ENCODE measurements around the gene RYR2. TPM values are rescaled to one million over a fixed set of nuclear protein-coding genes. Genes with fewer than 3 reads are reported as not detected.

RYR2 gene
- total and polyA plus RNA-seq, 5 experiments from 2014 or later, result not detected

DNA sequence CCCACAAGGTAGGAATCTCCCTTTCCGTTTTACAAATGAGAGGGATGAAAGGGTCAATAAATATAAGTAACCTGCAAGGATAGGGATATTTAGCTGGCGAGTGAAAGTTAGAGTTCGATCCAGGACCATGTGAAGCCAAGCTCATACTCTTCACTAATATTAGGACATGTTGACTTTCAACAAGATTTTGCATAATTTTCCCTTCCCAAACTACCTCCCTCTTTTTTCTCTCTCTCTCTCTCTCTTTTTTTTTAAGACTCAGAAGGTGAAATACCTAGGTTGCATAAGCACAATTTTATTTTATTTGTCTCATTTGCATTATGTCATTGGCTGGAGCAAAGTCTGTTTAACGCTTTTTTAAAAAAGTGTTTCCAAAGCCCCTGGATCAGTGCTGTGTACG, 29.6 kb upstream of the RYR2 start:
- Mint-ChIP-seq H3K4me3 (no peak overlapping the region), H3K4me1 (no peaks in the 10 kb centered on the region), H3K27ac (no peak overlapping the region), H3K27me3 (peaks cover 0 to 18% (median 0%) of the 10 kb centered on the region in 5 donors), H3K9me3 (no peaks in the 10 kb centered on the region), H3K36me3 (no peaks in the 10 kb centered on the region)
- DNase-seq (no peak), ATAC-seq (no peak)
- POLR2A ChIA-PET, result no interaction called here

DNA sequence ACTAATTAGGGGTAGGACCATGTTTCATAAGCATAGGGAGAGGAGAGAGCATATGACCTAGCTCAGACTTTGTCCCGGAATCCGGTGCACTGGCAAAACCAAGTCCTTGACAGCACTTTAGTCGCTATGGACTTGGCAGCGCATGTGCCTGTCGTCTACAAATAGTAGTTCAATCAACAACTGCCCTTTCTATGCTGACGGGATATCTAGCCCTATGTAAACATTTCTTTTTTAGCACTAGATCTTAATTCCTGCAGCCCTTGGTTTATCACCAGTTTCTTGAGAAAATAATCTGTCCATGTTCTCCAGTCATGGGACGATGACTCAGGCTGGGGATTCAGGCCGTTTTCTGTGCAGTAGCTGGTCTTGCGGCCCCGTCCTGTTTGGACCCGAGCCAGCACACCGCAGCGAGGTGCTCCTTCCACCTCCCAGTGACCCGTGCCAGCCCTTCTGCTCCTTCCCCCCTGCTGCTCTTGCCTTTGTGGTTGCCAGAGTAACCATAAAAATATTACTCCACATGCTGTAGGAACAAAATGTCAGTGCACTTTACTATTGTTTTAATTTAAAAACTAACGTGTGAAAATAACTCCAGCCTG, 29.1 kb upstream of the RYR2 start:
- no peak for DNase-seq
- POLR2A ChIA-PET, result no interaction called here
- no peaks in the 10 kb centered on the region for H3K36me3 Mint-ChIP-seq
- no peak for ATAC-seq
- no peak overlapping the region for H3K4me3 Mint-ChIP-seq
- no peaks in the 10 kb centered on the region for H3K4me1 Mint-ChIP-seq
- H3K27me3 Mint-ChIP-seq, result peaks cover 0 to 20% (median under 1%) of the 10 kb centered on the region in 5 donors
- no peak overlapping the region for H3K27ac Mint-ChIP-seq
- no peaks in the 10 kb centered on the region for H3K9me3 Mint-ChIP-seq

DNA sequence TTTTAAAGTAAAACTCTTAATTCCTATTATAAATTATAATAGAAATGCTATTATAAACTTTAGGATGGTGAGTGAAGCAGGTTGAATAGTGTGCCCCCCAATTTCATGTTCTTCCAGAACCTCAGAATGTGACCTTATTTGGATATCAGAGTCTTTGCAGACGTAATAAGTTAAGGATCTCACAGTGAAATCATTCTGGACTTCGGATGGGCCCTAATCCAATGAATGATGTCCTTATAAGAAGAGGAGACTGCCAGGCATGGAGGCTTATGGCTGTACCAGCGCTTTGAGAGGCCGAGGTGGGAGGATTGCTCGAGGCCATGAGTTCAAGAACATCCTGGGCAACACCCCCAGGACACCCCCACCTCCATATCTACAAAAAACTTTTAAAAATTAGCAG, 28.4 kb upstream of the RYR2 start:
- peaks cover 0 to 14% (median 3%) of the 10 kb centered on the region in 5 donors for H3K27me3 Mint-ChIP-seq
- H3K36me3 Mint-ChIP-seq, result no peaks in the 10 kb centered on the region
- H3K27ac Mint-ChIP-seq, result no peak overlapping the region
- POLR2A ChIA-PET, result no interaction called here
- no peak for DNase-seq
- H3K4me1 Mint-ChIP-seq, result no peaks in the 10 kb centered on the region
- H3K4me3 Mint-ChIP-seq, result no peak overlapping the region
- ATAC-seq, result no peak
- no peaks in the 10 kb centered on the region for H3K9me3 Mint-ChIP-seq

DNA sequence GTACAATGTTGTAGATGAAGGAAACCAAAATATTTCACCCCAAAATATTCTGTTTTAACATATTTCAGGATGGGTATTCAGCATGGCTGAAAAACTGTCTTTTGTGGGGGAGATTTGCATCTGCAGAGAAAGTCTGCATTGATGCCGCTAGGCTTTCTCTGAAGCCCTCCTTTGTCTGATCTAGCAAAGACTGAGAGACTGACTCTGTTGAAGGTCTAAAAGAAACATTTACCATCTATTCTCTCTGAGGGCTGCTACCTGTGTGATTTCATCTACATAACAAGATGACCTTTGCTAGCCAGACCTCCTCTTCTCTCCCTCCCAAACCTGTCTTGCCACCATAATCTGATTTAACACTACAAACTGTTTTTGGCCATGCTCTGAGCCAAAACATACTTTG, 25.4 kb upstream of the RYR2 start:
- H3K9me3 Mint-ChIP-seq, result no peaks in the 10 kb centered on the region
- DNase-seq (no peak), ATAC-seq (no peak)
- H3K27me3 Mint-ChIP-seq, result peaks cover 0 to 10% (median 3%) of the 10 kb centered on the region in 5 donors
- POLR2A ChIA-PET, result no interaction called here
- H3K27ac Mint-ChIP-seq, result no peak overlapping the region
- H3K4me3 Mint-ChIP-seq, result no peak overlapping the region
- no peaks in the 10 kb centered on the region for H3K36me3 Mint-ChIP-seq
- H3K4me1 Mint-ChIP-seq, result no peaks in the 10 kb centered on the region

DNA sequence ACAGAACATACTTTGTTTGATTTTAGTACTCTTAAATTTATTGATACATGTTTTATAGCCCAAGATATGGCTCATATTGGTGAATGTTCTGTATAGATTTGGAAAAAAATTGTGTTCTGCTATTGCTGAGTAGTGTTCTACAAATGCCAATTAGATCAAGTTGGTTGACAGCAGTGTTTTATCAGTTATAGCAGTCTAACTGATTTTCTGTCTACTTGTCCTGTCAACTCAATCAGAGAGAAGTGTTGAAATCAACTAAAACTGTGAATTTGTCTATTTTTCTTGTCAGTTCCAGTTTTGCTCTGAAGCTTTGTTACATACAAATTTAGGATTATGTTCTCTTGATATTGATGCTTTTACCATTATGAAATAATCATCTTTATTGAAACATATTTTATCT, 23.1 kb upstream of the RYR2 start:
- POLR2A ChIA-PET, result no interaction called here
- Mint-ChIP-seq H3K27me3 (peaks cover 0 to 10% (median 3%) of the 10 kb centered on the region in 5 donors), H3K4me1 (no peaks in the 10 kb centered on the region), H3K9me3 (no peaks in the 10 kb centered on the region), H3K4me3 (no peak overlapping the region), H3K27ac (no peak overlapping the region), H3K36me3 (no peaks in the 10 kb centered on the region)
- no peak for DNase-seq
- ATAC-seq, result no peak

DNA sequence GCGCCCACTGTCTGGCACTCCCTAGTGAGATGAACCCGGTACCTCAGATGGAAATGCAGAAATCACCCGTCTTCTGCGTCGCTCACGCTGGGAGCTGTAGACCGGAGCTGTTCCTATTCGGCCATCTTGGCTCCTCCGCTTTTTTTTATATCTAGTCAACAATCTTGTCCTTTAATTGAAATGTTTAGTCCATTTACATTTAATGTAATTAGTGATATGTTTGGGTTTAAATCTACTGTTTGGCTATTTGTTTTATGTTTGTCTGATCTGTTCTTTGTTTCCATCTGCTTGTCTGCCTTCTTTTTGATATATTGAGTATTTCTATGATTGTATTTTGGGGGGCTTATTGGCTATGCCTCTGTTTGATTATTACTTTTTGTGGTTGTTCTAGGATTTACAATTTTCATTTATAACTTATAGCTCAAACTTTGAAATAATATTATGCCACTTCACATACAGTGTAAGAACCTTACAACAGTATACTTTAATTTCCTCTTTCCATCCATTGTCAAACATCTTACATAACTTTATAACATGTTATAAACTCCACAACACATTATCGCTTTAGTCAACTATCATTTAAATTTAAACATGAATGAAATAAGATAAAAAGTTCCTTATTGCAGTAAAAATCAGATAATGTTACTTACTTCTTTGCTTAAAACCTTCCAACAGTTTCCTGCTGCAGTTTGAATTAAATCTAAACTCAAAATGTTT, 16.5 kb upstream of the RYR2 start:
- Mint-ChIP-seq H3K4me1 (no peaks in the 10 kb centered on the region), H3K27ac (no peak overlapping the region), H3K4me3 (no peak overlapping the region), H3K36me3 (peaks cover 2 to 16% (median 4%) of the 10 kb centered on the region in 3 donors), H3K9me3 (peaks cover 4 to 12% (median 10%) of the 10 kb centered on the region in 9 donors), H3K27me3 (peaks cover 13 to 42% (median 23%) of the 10 kb centered on the region in 5 donors)
- no peak for ATAC-seq
- POLR2A ChIA-PET, result no interaction called here
- DNase-seq, result no peak

DNA sequence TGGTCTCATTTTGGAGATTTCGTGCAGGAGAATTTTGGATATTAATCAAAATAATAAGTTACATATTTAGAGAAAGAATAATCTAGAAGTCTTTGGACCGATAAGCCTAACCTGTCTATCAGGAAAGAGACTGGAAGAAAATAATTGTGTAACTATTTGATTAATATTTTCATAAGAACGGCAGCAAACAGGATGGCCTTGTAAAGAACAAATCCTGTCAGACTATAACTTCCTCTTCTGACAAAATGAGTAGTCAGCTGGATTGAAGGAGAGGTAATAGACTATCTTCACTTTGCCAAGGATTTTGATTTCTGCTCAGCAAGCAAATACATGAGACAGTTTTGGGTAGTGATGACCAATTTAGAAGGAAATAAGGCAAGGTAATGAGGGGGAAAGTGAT, 12.7 kb upstream of the RYR2 start:
- H3K4me1 Mint-ChIP-seq, result no peaks in the 10 kb centered on the region
- H3K9me3 Mint-ChIP-seq, result peaks cover 6 to 13% (median 10%) of the 10 kb centered on the region in 9 donors
- ATAC-seq, result no peak
- H3K27ac Mint-ChIP-seq, result no peak overlapping the region
- DNase-seq, result no peak
- POLR2A ChIA-PET, result no interaction called here
- no peak overlapping the region for H3K4me3 Mint-ChIP-seq
- H3K36me3 Mint-ChIP-seq, result peaks cover 2 to 16% (median 4%) of the 10 kb centered on the region in 3 donors
- peaks cover 17 to 72% (median 33%) of the 10 kb centered on the region in 5 donors for H3K27me3 Mint-ChIP-seq

DNA sequence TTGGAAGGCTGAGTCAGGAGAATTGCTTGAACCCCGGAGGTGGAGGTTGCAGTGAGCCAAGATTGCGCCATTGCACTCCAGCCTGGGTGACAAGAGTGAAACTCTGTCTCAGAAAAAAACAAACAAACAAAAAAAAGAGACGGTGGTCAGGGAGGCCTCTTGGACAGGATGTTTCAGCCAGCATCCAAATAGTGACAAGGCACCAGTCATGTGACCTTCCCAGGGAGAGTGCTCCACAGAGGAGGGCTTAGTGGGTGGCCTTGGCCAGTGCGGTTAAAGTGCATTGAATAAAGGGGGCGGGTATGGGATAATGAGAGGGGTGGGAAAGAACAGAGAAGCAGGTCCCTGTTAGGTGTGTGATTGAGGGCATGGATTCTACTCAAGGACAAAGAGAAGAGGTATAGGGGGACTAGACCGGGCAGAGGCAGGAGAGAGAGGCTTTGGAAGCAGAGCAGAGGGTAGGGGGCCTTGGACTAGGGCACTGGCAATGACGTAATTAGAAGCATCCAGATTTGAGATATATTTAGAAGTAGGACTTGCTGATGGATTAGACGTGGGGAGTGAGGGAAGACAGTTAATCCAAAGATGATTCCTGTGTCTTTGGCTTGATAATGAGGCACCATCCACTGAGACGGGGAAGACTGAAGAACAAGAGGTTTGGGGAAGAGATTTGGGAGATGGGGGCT, 12.0 kb upstream of the RYR2 start:
- Mint-ChIP-seq H3K27ac (peak overlapping the region in 1 of 10 donors; percentile 14), H3K4me3 (no peak overlapping the region), H3K4me1 (no peaks in the 10 kb centered on the region), H3K36me3 (peaks cover 2 to 16% (median 4%) of the 10 kb centered on the region in 3 donors), H3K9me3 (peaks cover 6 to 13% (median 10%) of the 10 kb centered on the region in 9 donors), H3K27me3 (peaks cover 21 to 77% (median 34%) of the 10 kb centered on the region in 5 donors)
- ATAC-seq (no peak), DNase-seq (no peak)
- POLR2A ChIA-PET, result no interaction called here

DNA sequence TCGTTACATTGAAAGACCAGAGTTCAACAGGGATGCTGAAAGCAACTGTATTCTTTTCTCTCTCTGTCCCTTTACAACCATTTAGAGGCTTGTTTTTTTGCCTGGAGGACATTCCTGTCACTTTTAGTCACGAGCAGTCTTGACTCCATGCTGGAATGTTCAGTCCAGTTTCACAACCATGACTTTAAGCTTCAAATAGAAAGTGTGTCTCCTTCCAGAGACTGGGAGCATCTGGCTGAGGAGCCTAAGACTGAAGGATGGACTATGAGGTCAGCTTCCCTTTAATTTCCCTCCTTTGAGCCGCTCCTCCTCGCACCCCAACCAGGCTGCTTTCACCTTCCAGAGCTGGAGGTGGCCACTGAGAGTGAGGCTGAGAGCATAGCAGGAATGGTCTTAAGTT, 10.5 kb upstream of the RYR2 start:
- no peak for ATAC-seq
- POLR2A ChIA-PET, result no interaction called here
- DNase-seq, result no peak
- H3K27me3 Mint-ChIP-seq, result peaks cover 19 to 68% (median 31%) of the 10 kb centered on the region in 5 donors
- no peak overlapping the region for H3K27ac Mint-ChIP-seq
- H3K4me3 Mint-ChIP-seq, result no peak overlapping the region
- H3K9me3 Mint-ChIP-seq, result peaks cover 0 to 7% (median 3%) of the 10 kb centered on the region in 9 donors
- H3K4me1 Mint-ChIP-seq, result no peaks in the 10 kb centered on the region
- peaks cover 0 to 10% (median 0%) of the 10 kb centered on the region in 3 donors for H3K36me3 Mint-ChIP-seq

DNA sequence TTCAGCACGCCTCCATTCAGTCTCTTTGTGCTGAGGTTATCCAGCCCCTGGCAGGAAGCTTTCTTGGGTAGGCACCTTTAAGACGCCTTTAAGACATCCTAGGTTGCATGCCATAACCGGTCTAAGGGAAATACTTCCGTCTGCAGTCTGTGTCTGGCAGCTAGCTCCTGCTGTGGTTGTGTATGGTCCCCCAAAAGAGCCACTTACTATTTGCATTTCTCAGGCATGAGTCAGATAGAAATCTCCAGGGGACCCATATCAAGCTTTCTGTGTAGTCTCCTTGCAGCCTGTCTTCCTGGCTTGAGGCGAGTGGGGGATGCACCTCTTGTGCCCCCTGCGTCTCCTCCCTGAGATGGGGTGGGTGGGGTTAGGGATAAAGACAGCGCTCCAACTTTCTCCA, 10.0 kb upstream of the RYR2 start:
- no peak for ATAC-seq
- H3K36me3 Mint-ChIP-seq, result peaks cover 0 to 10% (median 0%) of the 10 kb centered on the region in 3 donors
- no peak overlapping the region for H3K4me3 Mint-ChIP-seq
- DNase-seq, result no peak
- POLR2A ChIA-PET, result no interaction called here
- peaks cover 18 to 67% (median 31%) of the 10 kb centered on the region in 5 donors for H3K27me3 Mint-ChIP-seq
- no peaks in the 10 kb centered on the region for H3K4me1 Mint-ChIP-seq
- H3K27ac Mint-ChIP-seq, result no peak overlapping the region
- peaks cover 0 to 7% (median 2%) of the 10 kb centered on the region in 9 donors for H3K9me3 Mint-ChIP-seq

DNA sequence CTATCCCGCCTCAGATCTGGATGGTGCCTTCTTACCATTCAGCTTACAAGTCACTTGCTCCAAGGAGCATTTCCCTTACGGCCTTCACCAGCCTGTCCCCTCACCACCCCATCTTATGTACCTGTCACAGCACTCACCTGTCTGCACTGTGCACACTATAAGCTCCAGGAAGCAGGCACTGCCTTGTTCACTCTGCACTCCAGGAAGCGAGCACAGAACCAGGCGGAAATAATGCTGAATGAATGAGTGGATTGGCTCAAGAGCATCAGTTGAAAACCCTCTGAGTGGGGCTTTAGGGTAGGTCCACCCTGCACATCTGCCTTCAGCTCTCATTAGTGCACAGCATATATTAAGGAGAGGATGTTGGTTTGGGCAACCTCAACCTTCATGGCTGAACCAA, 8.9 kb upstream of the RYR2 start:
- no peak for DNase-seq
- Mint-ChIP-seq H3K9me3 (peaks cover 0 to 5% (median 0%) of the 10 kb centered on the region in 9 donors), H3K4me3 (no peak overlapping the region), H3K4me1 (no peaks in the 10 kb centered on the region), H3K36me3 (peaks cover 0 to 6% (median 0%) of the 10 kb centered on the region in 3 donors), H3K27ac (no peak overlapping the region), H3K27me3 (peaks cover 14 to 57% (median 22%) of the 10 kb centered on the region in 5 donors)
- ATAC-seq, result no peak
- POLR2A ChIA-PET, result no interaction called here

DNA sequence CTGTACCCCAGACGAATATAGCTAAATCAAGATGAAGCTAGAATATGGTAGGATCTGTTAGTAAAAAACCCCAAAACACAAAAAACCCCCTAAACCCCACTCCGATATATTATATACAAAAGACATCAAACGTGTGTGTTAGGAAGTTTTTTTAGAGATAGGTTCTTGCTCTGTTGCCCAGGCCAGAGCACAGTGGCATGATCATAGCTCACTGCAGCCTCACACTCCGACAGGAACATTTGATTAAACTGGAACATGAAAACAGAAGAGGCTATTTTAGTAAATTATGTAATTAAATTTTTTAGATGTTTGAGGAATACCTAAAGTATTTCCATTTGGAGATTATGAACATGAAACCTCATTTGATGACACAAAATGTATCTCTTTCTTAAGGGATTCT, 8.2 kb upstream of the RYR2 start:
- no peak overlapping the region for H3K4me3 Mint-ChIP-seq
- H3K9me3 Mint-ChIP-seq, result peaks cover 0 to 5% (median 0%) of the 10 kb centered on the region in 9 donors
- no peaks in the 10 kb centered on the region for H3K4me1 Mint-ChIP-seq
- DNase-seq (no peak), ATAC-seq (no peak)
- H3K27ac Mint-ChIP-seq, result no peak overlapping the region
- POLR2A ChIA-PET, result no interaction called here
- H3K36me3 Mint-ChIP-seq, result peaks cover 0 to 4% (median 0%) of the 10 kb centered on the region in 3 donors
- H3K27me3 Mint-ChIP-seq, result peaks cover 13 to 52% (median 19%) of the 10 kb centered on the region in 5 donors

DNA sequence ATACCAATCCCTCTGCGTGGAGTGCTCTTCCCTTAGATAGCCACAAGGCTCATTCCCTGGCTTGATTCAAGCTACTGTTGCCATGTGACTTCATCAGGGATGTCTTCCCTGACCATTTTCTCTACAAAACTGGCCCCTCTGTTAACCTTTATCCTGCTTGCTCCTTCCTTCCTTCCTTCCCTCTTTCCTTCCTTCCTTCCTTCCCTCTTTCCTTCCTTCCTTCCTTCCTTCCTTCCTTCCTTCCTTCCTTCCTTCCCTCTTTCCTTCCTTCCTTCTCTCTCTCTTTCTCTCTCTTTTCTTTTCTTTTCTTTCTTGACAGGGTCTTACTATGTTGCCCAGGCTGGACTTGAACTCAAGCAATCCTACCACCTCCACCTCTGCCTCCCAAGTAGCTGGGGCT, 6.2 kb upstream of the RYR2 start:
- no peaks in the 10 kb centered on the region for H3K36me3 Mint-ChIP-seq
- H3K27ac Mint-ChIP-seq, result no peak overlapping the region
- peaks cover 0 to 2% (median 0%) of the 10 kb centered on the region in 9 donors for H3K9me3 Mint-ChIP-seq
- POLR2A ChIA-PET, result no interaction called here
- DNase-seq (no peak), ATAC-seq (no peak)
- H3K4me3 Mint-ChIP-seq, result no peak overlapping the region
- peaks cover 5 to 40% (median 23%) of the 10 kb centered on the region in 5 donors for H3K27me3 Mint-ChIP-seq
- H3K4me1 Mint-ChIP-seq, result no peaks in the 10 kb centered on the region

Measured in naive thymus-derived CD8-positive, alpha-beta T cell (primary cell).